Heart right ventricle (tissue), 16 donors: ENCODE results near the gene GTF2IRD1. TPM values are rescaled to one million over a fixed set of nuclear protein-coding genes. Genes with fewer than 3 reads are reported as not detected.

Experiments
- ATAC-seq, 8 donors: fragments of 200-7000 bp; cut with Tn5 transposase; one replicate each; pipeline ENCODE4 v1.9.1; 2020; ENCODE audit warnings: mild to moderate bottlenecking in 8 of 8, moderate library complexity in 8 of 8, moderate number of reproducible peaks in 1 of 8
- DNase-seq, 2 donors: peaks; one replicate each; pipeline ENCODE4 v3.0.0-alpha.2; 2020
- H3K27ac ChIP-seq, 10 donors: fragments of 200-600 bp; sonication (generic) in 2 of 10; one replicate each; pipeline versions ENCODE4 v1.5.0 to v1.8.0; 2020 to 2022; ENCODE audit warnings: mild to moderate bottlenecking in 3 of 10
- H3K27me3 ChIP-seq, 7 donors: fragments of 200-600 bp; one replicate each; pipeline ENCODE4 v1.8.0; 2021 to 2022; ENCODE audit warnings: mild to moderate bottlenecking in 2 of 7
- H3K36me3 ChIP-seq, 9 donors: fragments of 200-600 bp; sonication (generic) in 1 of 9; one replicate each; pipeline versions ENCODE4 v1.5.0 to v1.8.0; 2020 to 2022; ENCODE audit warnings: mild to moderate bottlenecking in 2 of 9
- H3K4me1 ChIP-seq, 9 donors: fragments of 200-600 bp; sonication (generic) in 1 of 9; one replicate each; pipeline versions ENCODE4 v1.5.0 to v1.8.0; 2020 to 2022; ENCODE audit warnings: mild to moderate bottlenecking in 4 of 9
- H3K4me3 ChIP-seq, 10 donors: fragments of 200-600 bp; sonication (generic) in 2 of 10; one replicate each; pipeline versions ENCODE4 v1.5.0 to v1.8.0; 2020 to 2022; ENCODE audit warnings: mild to moderate bottlenecking in 7 of 10, moderate library complexity in 2 of 10
- H3K9me3 ChIP-seq, 11 donors: fragments of 200-600 bp in 10 of 11; sonication (generic) in 2 of 11; one replicate each; pipeline versions ENCODE4 v1.5.0 to v1.8.0; 2013 to 2022; ENCODE audit warnings: mild to moderate bottlenecking in 2 of 11, control low read depth in 1 of 11, moderate library complexity in 1 of 11
- WGBS, 2 donors: extraction: QIAGEN DNeasy Blood & Tissue Kit; methylation state at CpG; one replicate each; pipeline ENCODE4 v1.1.7; 2013; ENCODE audit warnings: inconsistent platforms in 1 of 2; 5-methylcytosine and 5-hydroxymethylcytosine counted together
- intact Hi-C, 10 donors: fragments of 100-400 bp; cut with DNase I; formaldehyde crosslinking; loops; one replicate each; pipeline versions ENCODE4 v1.11.1 to v1.14.2; 2022
- polyA plus RNA-seq, 2 donors: library from polyadenylated mRNA; stranded (reverse); fragments of 200-250 nt; gene quantifications; one replicate each; pipeline ENCODE4 v1.2.3, GENCODE V29; 2013
- total RNA-seq, 10 donors: library from RNA; stranded (reverse); fragmentation: NEBNext Ultra II Directional in 3 of 10; extraction: Animal tissue kit (Norgen Biotek cat#: 25700) in 3 of 10; gene quantifications; one replicate each; pipeline versions ENCODE4 v1.2.1 to v1.2.4, GENCODE V29; 2021 to 2023
- TF ChIP-seq, protein P1 (sequence below), 9 donors: fragments of 200-600 bp; sonication (generic) in 2 of 9; IDR thresholded peaks; one replicate each; pipeline versions ENCODE4 v1.5.0 to v1.8.0; 2021 to 2022; ENCODE audit warnings: antibody characterized with exemption in 9 of 9, mild to moderate bottlenecking in 5 of 9, moderate library complexity in 1 of 9
- donor health status: Arrhythmogenic right ventricular cardiomyopathy.
- donor health status: ischemic (EF 13 %, LVEDD 7.1; RV severe dilation, severe dysfunction).
- donor health status: healthy with polysubstance abuse.
- donor health status: DM: no; HTN: yes; CAD: no.
- donor health status: DM: no; HTN: no; CAD: no.
- donor health status: ischemic (EF 25% LVEDD 6.9; RV normal size, moderate dysfunction).
- donor health status: ischemic (EF 25% LVEDD 5.7; RV mildly dilated, moderate dysfunction).
- donor health status: healthy.
- donor health status: DM: yes; HTN: yes; CAD: no.
- donor health status: Ischemic cardiomyopathy.
- donor health status: ischemic (EF 35%, LVEDD 5.7; RV mildly dilated, moderate dysfunction).
- donor health status: nonischemic (EF 11% LVEDD 7.7; RV severe dilation, severe dysfunction).
- donor health status: DM: yes; HTN: yes; CAD: no.
- donor health status: PGD.
- donor health status: ischemic (EF 29% LVEDD 5.4; RV normal size, mild dysfunction).
- donor health status: nonischemic (EF 23%, LVEDD 6.1; RV moderate dilation, normal function).

The GTF2IRD1 gene
- total and polyA plus RNA-seq, 12 donors = 11.7 to 36.6 (median 18.0) TPM

DNA sequence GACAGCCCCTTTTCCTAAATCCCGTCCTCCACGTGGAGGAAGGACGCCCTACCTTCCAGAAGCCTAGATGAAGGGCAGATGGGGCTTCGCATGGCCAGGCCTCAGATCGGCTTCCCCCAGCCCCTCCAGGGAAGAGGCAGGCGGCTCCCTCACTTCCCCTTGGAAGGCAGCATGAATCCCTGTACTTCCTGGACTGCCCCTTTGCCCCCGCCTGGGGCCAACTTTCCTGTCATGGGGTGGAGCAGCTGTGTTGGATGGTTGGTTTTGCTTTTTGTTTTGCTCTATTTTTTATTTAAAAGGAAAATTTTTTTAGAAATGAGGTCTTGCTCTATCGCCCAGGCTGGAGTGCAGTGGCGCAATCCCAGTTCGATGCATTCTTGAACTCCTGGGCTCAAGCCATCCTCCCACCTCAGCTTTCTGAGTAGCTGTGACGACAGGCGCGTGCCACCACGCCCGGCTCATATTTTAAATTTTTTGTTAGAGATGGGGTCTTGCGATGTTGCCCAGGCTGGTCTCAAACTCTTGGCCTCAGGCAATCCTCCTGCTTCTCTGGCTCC lies 27.2 kb downstream of the GTF2IRD1 start:
- DNase-seq (peak; percentile 36 to 37), ATAC-seq (peak in 6 of 8 donors; percentile 5 to 45 (median 23))
- Histone ChIP-seq H3K27me3 (peaks cover 0 to 14% (median 0%) of the 10 kb centered on the region in 7 donors), H3K27ac (peak overlapping the region; percentile 84 to 98 (median 94)), H3K36me3 (no peaks in the 10 kb centered on the region), H3K4me3 (peak overlapping the region in 9 of 10 donors; percentile 24 to 64 (median 53)), H3K4me1 (peaks cover 25 to 80% (median 61%) of the 10 kb centered on the region in 9 donors), H3K9me3 (no peaks in the 10 kb centered on the region)
- 32 to 36% methylated on average over 16 of the region's 16 CpGs for WGBS, 2 donors
- TF ChIP-seq, protein P1, sequence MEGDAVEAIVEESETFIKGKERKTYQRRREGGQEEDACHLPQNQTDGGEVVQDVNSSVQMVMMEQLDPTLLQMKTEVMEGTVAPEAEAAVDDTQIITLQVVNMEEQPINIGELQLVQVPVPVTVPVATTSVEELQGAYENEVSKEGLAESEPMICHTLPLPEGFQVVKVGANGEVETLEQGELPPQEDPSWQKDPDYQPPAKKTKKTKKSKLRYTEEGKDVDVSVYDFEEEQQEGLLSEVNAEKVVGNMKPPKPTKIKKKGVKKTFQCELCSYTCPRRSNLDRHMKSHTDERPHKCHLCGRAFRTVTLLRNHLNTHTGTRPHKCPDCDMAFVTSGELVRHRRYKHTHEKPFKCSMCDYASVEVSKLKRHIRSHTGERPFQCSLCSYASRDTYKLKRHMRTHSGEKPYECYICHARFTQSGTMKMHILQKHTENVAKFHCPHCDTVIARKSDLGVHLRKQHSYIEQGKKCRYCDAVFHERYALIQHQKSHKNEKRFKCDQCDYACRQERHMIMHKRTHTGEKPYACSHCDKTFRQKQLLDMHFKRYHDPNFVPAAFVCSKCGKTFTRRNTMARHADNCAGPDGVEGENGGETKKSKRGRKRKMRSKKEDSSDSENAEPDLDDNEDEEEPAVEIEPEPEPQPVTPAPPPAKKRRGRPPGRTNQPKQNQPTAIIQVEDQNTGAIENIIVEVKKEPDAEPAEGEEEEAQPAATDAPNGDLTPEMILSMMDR (IDR thresholded peaks at IDR 0.05) = no peak
- intact Hi-C loops = loop anchor here in 2 of 10 donors (2.0 to 10.0 kb wide), 2 partner anchors 54 to 64 kb away; no protein-coding TSS in a partner anchor

DNA sequence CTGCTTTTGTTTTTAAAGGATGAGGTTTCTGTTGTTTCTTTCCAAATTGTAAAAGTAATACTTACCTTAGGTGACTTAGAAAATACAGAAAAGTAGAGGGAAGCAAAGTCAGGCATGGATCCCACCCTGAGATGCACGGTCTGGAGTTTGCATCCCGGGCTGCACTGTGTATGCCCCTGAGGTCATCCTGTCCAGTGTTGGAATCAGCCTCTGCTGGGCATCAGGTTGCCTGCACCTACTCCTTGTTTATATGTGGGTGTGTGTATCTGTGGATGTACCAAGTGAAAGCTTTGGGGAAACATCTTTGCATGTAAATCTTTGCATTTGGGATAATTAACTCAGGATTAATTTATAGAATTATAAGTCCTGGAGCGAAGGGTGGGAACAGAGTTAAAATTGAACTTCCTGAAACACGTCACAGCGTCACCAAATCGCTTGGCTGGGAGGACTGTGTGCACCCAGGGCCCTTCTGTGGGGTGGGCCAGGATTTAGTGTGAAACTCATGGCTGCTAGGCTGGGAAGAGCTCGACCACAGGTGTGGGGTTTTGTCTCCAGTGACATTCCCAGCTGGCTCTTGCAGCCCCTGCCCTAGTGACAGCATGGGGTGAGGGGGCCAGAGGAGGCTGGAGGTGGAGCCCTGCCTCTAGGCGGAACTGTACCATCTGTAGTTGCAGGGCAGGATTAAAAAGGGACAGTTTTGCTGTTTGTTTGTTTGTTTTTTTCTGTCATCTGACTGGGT lies 27.9 kb downstream of the GTF2IRD1 start:
- H3K4me1 ChIP-seq = peaks cover 25 to 73% (median 62%) of the 10 kb centered on the region in 9 donors
- H3K9me3 ChIP-seq = no peaks in the 10 kb centered on the region
- intact Hi-C loops = loop anchor here in 3 of 10 donors (1.0 to 10.0 kb wide), 3 partner anchors 20 to 63 kb away; no protein-coding TSS in a partner anchor
- 59 to 70% methylated on average over 8 of the region's 8 CpGs for WGBS, 2 donors
- H3K27me3 ChIP-seq = peaks cover 0 to 14% (median 0%) of the 10 kb centered on the region in 7 donors
- peak overlapping the region in 9 of 10 donors; percentile 84 to 97 (median 93) for H3K27ac ChIP-seq
- no peak for DNase-seq
- ATAC-seq = no peak
- no peaks in the 10 kb centered on the region for H3K36me3 ChIP-seq
- peak overlapping the region in 6 of 10 donors; percentile 50 to 64 (median 58) for H3K4me3 ChIP-seq
- TF ChIP-seq, protein P1 (IDR thresholded peaks at IDR 0.05) = no peak

DNA sequence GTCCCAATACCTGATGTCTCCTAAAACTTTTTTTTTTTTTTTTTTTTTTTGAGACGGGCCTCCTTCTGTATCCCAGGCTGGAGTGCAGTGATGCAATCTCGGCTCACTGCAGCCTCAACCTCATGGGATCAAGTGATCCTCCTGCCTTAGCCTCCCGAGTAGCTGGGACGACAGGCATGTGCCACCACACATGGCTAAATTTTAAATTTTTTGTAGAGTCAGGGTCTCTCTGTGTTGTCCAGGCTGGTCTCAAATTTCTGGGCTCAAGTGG lies 28.4 kb downstream of the GTF2IRD1 start:
- 93 to 99% methylated on average over 4 of the region's 4 CpGs for WGBS, 2 donors
- intact Hi-C loops = loop anchor here in 2 of 10 donors (1.0 to 10.0 kb wide), 2 partner anchors 19 to 63 kb away; no protein-coding TSS in a partner anchor
- H3K4me1 ChIP-seq = peaks cover 25 to 68% (median 60%) of the 10 kb centered on the region in 9 donors

More for the DNA sequence above, 28.4 kb downstream of the GTF2IRD1 start:
- Histone ChIP-seq H3K9me3 (no peaks in the 10 kb centered on the region), H3K4me3 (no peak overlapping the region), H3K27me3 (peaks cover 0 to 14% (median 0%) of the 10 kb centered on the region in 7 donors), H3K27ac (peak overlapping the region in 8 of 10 donors; percentile 54 to 96 (median 93)), H3K36me3 (no peaks in the 10 kb centered on the region)
- TF ChIP-seq, protein P1 (IDR thresholded peaks at IDR 0.05) = no peak
- ATAC-seq = no peak
- no peak for DNase-seq
